Measurements from ENCODE around the gene DCTN1. TPM values are rescaled to one million over a fixed set of nuclear protein-coding genes. Genes with fewer than 3 reads are reported as not detected.

DCTN1 gene
- total and polyA plus RNA-seq, 3 experiments from 2014 or later, result 90.2 to 114 (median 113) TPM

- Histone ChIP-seq H3K27ac (ENCODE audit: low read depth, low read length) (no peak overlapping the region), H3K4me1 (ENCODE audit: insufficient read depth, low read length) (no peaks in the 10 kb centered on the region), H3K9me3 (ENCODE audit: low read length) (no peaks in the 10 kb centered on the region), H3K27me3 (ENCODE audit: insufficient read depth, low read length, poor library complexity, severe bottlenecking) (no peaks in the 10 kb centered on the region), H3K4me3 (ENCODE audit: low read length) (no peak overlapping the region), H3K36me3 (ENCODE audit: insufficient read depth, low read length) (peaks cover 4% of the 10 kb centered on the region)
- no peak for DNase-seq
- Mint-ChIP-seq H3K9me3 (no peaks in the 10 kb centered on the region), H3K36me3 (peaks cover 7 to 27% (median 25%) of the 10 kb centered on the region in 3 donors), H3K4me1 (no peaks in the 10 kb centered on the region), H3K4me3 (no peak overlapping the region), H3K27ac (no peak overlapping the region), H3K27me3 (no peaks in the 10 kb centered on the region)
- ChIA-PET POLR2A (no interaction called here), CTCF (interaction anchor here (1.8 kb wide), 1 partner anchor 21 kb away, joined by 8 read pairs; no protein-coding TSS in a partner anchor)
Measured at GRCh38 chr2:74314107-74314506, 66.0 kb downstream of the DCTN1 start.

GRCh38 chr2:74313497-74313896 lies 66.6 kb downstream of the DCTN1 start:
- no peaks in the 10 kb centered on the region for H3K4me1 ChIP-seq (ENCODE audit: insufficient read depth, low read length)
- POLR2A ChIA-PET, result no interaction called here

GRCh38 chr2:74312913-74313312 lies 67.2 kb downstream of the DCTN1 start:
- no peak overlapping the region for H3K27ac ChIP-seq (ENCODE audit: low read depth, low read length)
- no peak overlapping the region for H3K27ac Mint-ChIP-seq
- H3K9me3 Mint-ChIP-seq, result no peaks in the 10 kb centered on the region
- POLR2A ChIA-PET, result no interaction called here
- no peaks in the 10 kb centered on the region for H3K4me1 Mint-ChIP-seq
- H3K9me3 ChIP-seq (ENCODE audit: low read length), result no peaks in the 10 kb centered on the region
- DNase-seq, result no peak
- H3K4me1 ChIP-seq (ENCODE audit: insufficient read depth, low read length), result no peaks in the 10 kb centered on the region
- no peaks in the 10 kb centered on the region for H3K27me3 ChIP-seq (ENCODE audit: insufficient read depth, low read length, poor library complexity, severe bottlenecking)
- no peak overlapping the region for H3K4me3 Mint-ChIP-seq
- CTCF ChIA-PET, result no interaction called here
- peaks cover 4% of the 10 kb centered on the region for H3K36me3 ChIP-seq (ENCODE audit: insufficient read depth, low read length)
- H3K36me3 Mint-ChIP-seq, result peaks cover 8 to 27% (median 25%) of the 10 kb centered on the region in 3 donors
- no peaks in the 10 kb centered on the region for H3K27me3 Mint-ChIP-seq
- H3K4me3 ChIP-seq (ENCODE audit: low read length), result no peak overlapping the region

More at GRCh38 chr2:74313497-74313896, 66.6 kb downstream of the DCTN1 start:
- Mint-ChIP-seq H3K27ac (peak overlapping the region in 1 of 8 donors; percentile 27), H3K9me3 (no peaks in the 10 kb centered on the region), H3K4me1 (no peaks in the 10 kb centered on the region), H3K36me3 (peaks cover 8 to 27% (median 25%) of the 10 kb centered on the region in 3 donors), H3K4me3 (no peak overlapping the region), H3K27me3 (no peaks in the 10 kb centered on the region)
- DNase-seq, result no peak
- Histone ChIP-seq H3K4me3 (ENCODE audit: low read length) (no peak overlapping the region), H3K27me3 (ENCODE audit: insufficient read depth, low read length, poor library complexity, severe bottlenecking) (no peaks in the 10 kb centered on the region), H3K27ac (ENCODE audit: low read depth, low read length) (no peak overlapping the region), H3K9me3 (ENCODE audit: low read length) (no peaks in the 10 kb centered on the region), H3K36me3 (ENCODE audit: insufficient read depth, low read length) (peaks cover 4% of the 10 kb centered on the region)
- CTCF ChIA-PET, result no interaction called here

Other genes with a start within 250 kb of the DCTN1 start
- gene BOLA3, start 232.4 kb downstream of the DCTN1 start, total RNA-seq, result 100 to 1,000 TPM; 131 to 133 TPM
- 74.1 TPM for gene BOLA3, start 232.4 kb downstream of the DCTN1 start, polyA plus RNA-seq
- gene MOB1A, start 201.4 kb downstream of the DCTN1 start, total RNA-seq, result 100 to 1,000 TPM; 177 to 185 TPM
- 161 TPM for gene MOB1A, start 201.4 kb downstream of the DCTN1 start, polyA plus RNA-seq
- 100 to 1,000 TPM; 379 to 397 TPM for gene MTHFD2, start 181.7 kb downstream of the DCTN1 start, total RNA-seq
- gene MTHFD2, start 181.7 kb downstream of the DCTN1 start, polyA plus RNA-seq, result 11.0 TPM
- gene SLC4A5, start 36.9 kb downstream of the DCTN1 start, total RNA-seq, result 1 to 10 TPM; 1.8 to 1.9 TPM
- 0.13 TPM for gene SLC4A5, start 36.9 kb downstream of the DCTN1 start, polyA plus RNA-seq
- 1 to 10 TPM; 2.7 to 3.2 TPM for gene C2orf81, start 41.3 kb upstream of the DCTN1 start, total RNA-seq
- 2.6 TPM for gene C2orf81, start 41.3 kb upstream of the DCTN1 start, polyA plus RNA-seq
- gene WDR54, start 41.4 kb upstream of the DCTN1 start, total RNA-seq, result 10 to 100 TPM; 75.5 to 86.6 TPM
- 55.5 TPM for gene WDR54, start 41.4 kb upstream of the DCTN1 start, polyA plus RNA-seq
- gene RTKN, start 61.6 kb upstream of the DCTN1 start, total RNA-seq, result 1 to 10 TPM; 1.1 to 1.4 TPM
- gene RTKN, start 61.6 kb upstream of the DCTN1 start, polyA plus RNA-seq, result 1.2 TPM
- 10 to 100 TPM; 44.1 to 44.3 TPM for gene INO80B, start 74.8 kb upstream of the DCTN1 start, total RNA-seq
- 7.6 TPM for gene INO80B, start 74.8 kb upstream of the DCTN1 start, polyA plus RNA-seq
- gene WBP1, start 78.1 kb upstream of the DCTN1 start, total RNA-seq, result 10 to 100 TPM; 31.2 to 31.6 TPM
- 37.0 TPM for gene WBP1, start 78.1 kb upstream of the DCTN1 start, polyA plus RNA-seq
- gene MOGS, start 85.1 kb upstream of the DCTN1 start, total RNA-seq, result 10 to 100 TPM; 82.4 to 88.0 TPM
- 48.5 TPM for gene MOGS, start 85.1 kb upstream of the DCTN1 start, polyA plus RNA-seq
- gene MRPL53, start 92.4 kb upstream of the DCTN1 start, total RNA-seq, result 100 to 1,000 TPM; 115 to 118 TPM
- gene MRPL53, start 92.4 kb upstream of the DCTN1 start, polyA plus RNA-seq, result 108 TPM
- gene CCDC142, start 102.7 kb upstream of the DCTN1 start, total RNA-seq, result 10 to 100 TPM; 20.3 to 22.8 TPM
- gene CCDC142, start 102.7 kb upstream of the DCTN1 start, polyA plus RNA-seq, result 9.7 TPM
- 10 to 100 TPM; 26.4 to 28.0 TPM for gene TTC31, start 102.8 kb upstream of the DCTN1 start, total RNA-seq
- gene TTC31, start 102.8 kb upstream of the DCTN1 start, polyA plus RNA-seq, result 20.5 TPM
- gene LBX2, start 119.3 kb upstream of the DCTN1 start, total RNA-seq, result under 1 TPM; 0.38 to 0.94 TPM
- gene LBX2, start 119.3 kb upstream of the DCTN1 start, polyA plus RNA-seq, result not detected
- 10 to 100 TPM; 29.6 to 38.7 TPM for gene PCGF1, start 127.4 kb upstream of the DCTN1 start, total RNA-seq
- 17.2 TPM for gene PCGF1, start 127.4 kb upstream of the DCTN1 start, polyA plus RNA-seq
- gene TLX2, start 134.1 kb upstream of the DCTN1 start, total RNA-seq, result under 1 TPM; 0.37 to 0.60 TPM
- gene TLX2, start 134.1 kb upstream of the DCTN1 start, polyA plus RNA-seq, result not detected
- gene DQX1, start 145.9 kb upstream of the DCTN1 start, total RNA-seq, result under 1 TPM; 0.51 to 0.83 TPM
- not detected for gene DQX1, start 145.9 kb upstream of the DCTN1 start, polyA plus RNA-seq
- gene AUP1, start 149.4 kb upstream of the DCTN1 start, total RNA-seq, result 100 to 1,000 TPM; 219 to 225 TPM
- gene AUP1, start 149.4 kb upstream of the DCTN1 start, polyA plus RNA-seq, result 95.8 TPM
- gene HTRA2, start 149.6 kb upstream of the DCTN1 start, total RNA-seq, result 10 to 100 TPM; 81.0 to 82.1 TPM
- gene HTRA2, start 149.6 kb upstream of the DCTN1 start, polyA plus RNA-seq, result 26.0 TPM
- gene LOXL3, start 173.6 kb upstream of the DCTN1 start, total RNA-seq, result 1 to 10 TPM in 1 of 2 experiments, under 1 TPM in 1; 0.77 to 1.2 TPM
- gene LOXL3, start 173.6 kb upstream of the DCTN1 start, polyA plus RNA-seq, result 0.08 TPM
- gene DOK1, start 174.4 kb upstream of the DCTN1 start, total RNA-seq, result 10 to 100 TPM; 24.4 to 25.2 TPM
- 24.0 TPM for gene DOK1, start 174.4 kb upstream of the DCTN1 start, polyA plus RNA-seq